NK-92 (cell line): Measurements from ENCODE around the gene UPK1A.
"Not testable (repeated sequence)": the region's sequence is repeated elsewhere in the genome, so short reads cannot be mapped to it uniquely, and the experiment has no call there.

ENCODE experiments used
- DNase-seq: peaks from one replicate; lab custom pipeline; 2025; ENCODE audit not compliant: unreplicated experiment; lab: John Stamatoyannopoulos, UW

Gene UPK1A

GRCh38 chr19:35644206-35644986 is 21.9 kb upstream of the UPK1A start:
- peak; percentile 67 for DNase-seq

DNA sequence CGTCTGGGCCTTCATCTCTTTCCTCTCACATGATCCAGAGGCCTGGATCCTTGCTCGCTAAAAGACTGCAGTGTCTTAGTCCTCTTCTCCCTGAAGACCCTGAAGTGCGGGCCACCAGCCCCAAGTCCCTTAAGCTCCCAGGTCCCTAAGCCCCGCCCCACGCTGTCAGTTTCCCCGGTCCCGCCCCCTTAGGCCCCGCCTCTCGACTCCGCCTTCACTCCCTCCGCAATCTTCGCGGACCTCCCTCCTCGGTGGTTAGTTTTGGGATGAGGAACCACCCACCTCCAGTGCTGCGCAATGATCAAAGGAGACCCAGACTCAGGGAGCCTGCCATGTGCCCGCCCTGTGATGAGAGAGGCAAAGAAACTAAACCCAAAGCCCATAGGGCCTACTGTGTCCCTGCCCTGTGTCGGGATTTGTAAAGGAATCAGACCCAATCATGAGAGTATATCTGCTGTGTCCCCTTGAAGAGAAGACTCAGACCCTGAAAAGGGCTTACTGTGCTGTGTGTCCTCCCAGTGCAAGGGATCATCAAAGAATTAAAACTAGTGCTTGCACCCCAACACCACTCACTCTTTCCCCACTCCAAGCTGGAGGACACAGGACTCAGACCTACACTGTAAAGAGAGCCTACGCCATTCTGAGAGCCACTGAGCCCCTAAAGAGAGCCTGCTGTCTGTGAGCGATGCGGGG is 21.2 kb upstream of the UPK1A start:
- DNase-seq: no peak

GRCh38 chr19:35645680-35646511 is 20.4 kb upstream of the UPK1A start:
- no peak for DNase-seq

- peak; percentile 80 for DNase-seq
Observed at GRCh38 chr19:35648017-35648961, 18.0 kb upstream of the UPK1A start, which contains the start of gene COX6B1. Gene COX6B1 (plus strand): TSS chr19:35648323. CDS start chr19:35651244, 2,921 bp downstream.

DNA sequence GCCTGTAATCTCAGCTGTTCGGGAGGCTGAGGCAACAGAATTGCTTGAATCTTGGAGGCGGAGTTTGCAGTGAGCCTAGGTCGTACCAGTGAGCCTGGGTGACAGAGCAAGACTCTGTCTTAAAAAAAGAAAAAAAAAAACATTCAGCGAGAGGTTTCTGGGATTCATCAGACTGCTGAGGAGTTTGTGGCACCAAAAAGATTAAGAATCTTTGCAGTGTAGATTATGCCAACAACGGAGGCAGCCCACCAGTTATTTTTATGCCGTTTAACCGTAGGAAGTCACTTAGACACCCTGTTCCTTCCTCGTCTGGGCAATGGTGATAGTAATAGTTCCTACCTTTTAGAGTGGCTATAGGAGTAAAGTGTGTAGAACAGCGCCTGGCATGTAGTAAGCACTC is 15.7 kb upstream of the UPK1A start:
- DNase-seq: no peak

DNA sequence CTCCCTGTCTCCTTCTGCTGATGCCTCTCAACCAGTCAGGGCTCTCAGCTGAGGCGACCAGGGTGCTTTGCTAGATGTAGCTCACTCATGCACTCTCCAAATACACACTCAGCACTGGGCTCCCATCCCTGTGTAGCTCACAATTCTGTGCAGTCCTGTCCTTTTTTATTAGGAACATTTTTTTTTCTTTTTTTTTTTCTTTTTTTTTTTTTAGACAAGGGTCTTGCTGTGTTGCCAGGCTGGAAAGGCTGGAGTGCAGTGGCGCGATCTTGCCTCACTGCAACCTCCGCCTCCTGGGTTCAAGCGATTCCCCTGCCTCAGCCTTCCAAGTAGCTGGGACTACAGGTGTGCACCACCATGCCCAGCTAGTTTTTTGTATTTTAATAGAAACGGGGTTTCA is 11.5 kb upstream of the UPK1A start:
- DNase-seq: not testable (repeated sequence)

DNA sequence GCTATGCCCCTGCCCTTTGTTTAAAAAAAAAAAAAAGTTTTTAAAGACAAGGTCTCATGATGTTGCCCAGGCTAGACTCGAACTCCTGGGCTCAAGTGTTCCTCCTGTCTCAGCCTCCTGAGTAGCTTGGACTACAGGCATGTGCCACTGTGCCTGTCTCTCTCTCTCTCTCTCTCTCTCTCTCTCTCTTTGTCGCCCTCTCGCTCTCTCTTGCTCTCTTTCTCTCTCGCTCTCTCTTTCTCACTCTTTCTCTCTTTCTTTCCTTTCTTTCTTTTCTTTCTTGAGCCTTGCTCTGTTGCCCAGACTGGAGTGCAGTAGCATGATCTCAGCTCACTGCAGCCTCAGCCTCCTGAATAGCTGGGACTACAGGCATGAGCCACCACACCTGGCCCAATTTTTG is 10.7 kb upstream of the UPK1A start:
- DNase-seq: no peak

- no peak for DNase-seq
Observed at GRCh38 chr19:35656700-35657099, 9.6 kb upstream of the UPK1A start.

GRCh38 chr19:35657904-35658700 is 8.2 kb upstream of the UPK1A start:
- no peak for DNase-seq

- DNase-seq: no peak
Observed at GRCh38 chr19:35661995-35662340, 4.3 kb upstream of the UPK1A start.

- no peak for DNase-seq
Observed at GRCh38 chr19:35663981-35664380, 2.3 kb upstream of the UPK1A start.

DNA sequence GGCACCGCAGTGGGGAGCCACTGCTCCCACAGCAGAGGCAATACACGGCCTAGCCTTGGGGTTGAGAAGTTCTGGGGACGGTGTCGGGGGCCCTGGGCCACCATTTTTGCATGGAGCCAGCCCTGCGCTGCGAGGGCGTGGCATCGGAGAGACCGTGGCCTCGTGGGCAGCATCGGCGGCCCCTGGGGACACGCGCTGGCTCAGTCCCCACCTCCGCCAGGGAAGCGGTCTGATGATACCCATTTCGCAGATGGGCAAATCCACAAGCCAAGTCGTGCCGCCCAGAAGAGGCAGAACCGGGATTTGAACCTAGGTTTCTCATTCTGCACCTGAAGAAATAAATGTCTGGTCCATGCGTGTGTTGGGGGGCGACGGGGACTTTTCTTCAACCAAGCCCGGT is 1.2 kb upstream of the UPK1A start:
- no peak for DNase-seq

DNA sequence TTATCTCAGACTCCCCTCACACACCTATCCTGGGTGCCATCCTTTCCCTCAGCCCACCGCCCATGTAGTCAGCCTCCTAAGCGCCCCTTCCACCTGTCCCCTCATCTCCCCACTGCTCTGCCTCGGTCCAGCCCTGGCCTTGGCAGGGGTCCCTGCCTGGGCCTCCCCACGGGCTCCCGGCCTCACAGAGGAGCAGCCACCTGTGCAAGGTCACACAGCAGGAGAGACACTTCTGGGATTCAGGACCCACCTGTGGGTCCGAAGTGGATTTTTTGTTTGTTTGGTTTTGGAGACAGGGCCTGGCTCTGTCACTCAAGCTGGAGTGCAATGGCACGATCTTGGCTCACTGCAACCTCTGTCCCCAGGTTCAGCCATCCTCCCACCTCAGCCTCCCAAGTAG is 713 bp upstream of the UPK1A start:
- no peak for DNase-seq

- no peak for DNase-seq
Observed at GRCh38 chr19:35669566-35669965, 3.2 kb downstream of the UPK1A start.

DNA sequence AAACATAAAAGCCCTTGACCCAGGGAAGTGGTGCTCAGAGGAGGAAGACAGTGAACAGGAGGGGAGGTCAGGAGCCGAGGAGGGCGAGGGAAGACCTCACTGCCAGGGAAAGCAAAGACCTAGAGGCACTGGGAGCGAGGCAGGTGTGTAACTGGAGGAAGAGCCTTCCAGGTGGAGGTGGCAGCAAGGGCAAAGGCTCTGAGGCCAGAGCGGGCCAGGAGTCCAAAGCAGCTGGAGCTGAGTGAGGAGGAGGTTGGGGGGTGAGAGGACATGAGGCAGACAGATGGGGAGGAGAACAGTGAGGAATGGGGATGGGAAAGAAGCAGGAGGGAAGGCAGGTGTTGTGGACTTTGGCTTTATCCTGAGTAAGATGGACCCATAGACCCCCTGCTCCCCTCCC is 3.7 kb downstream of the UPK1A start:
- no peak for DNase-seq

GRCh38 chr19:35670686-35671085 is 4.4 kb downstream of the UPK1A start:
- no peak for DNase-seq

- no peak for DNase-seq
Observed at GRCh38 chr19:35671818-35672217, 5.5 kb downstream of the UPK1A start.

DNA sequence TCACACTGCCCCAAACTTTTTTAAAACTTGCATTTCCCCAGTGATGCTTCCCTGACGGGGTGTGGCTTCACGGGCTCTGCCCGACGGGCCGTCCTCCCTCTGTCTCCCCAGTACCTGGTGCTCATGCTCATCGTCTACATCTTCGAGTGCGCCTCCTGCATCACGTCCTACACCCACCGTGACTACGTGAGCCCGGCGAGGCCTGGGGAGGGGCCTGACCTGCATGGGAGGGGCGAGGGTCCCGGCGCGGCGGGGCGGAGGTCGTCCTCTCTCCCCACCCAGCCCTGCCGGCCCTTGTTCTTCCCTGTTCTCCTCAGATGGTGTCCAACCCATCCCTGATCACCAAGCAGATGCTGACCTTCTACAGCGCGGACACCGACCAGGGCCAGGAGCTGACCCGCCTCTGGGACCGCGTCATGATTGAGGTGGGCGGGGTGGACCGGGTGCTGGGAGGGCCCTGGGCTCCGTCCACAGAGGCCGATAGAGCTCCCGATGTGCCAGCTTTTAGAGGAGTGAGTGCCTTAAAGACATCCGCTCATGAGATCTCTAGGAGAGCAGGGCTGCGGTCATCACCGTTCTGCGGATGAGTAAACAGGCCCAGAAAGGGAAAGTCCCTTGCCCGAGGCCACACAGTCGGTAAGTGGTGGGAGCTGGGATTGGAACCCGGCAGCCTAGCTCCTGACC is 6.9 kb downstream of the UPK1A start:
- DNase-seq: no peak

DNA sequence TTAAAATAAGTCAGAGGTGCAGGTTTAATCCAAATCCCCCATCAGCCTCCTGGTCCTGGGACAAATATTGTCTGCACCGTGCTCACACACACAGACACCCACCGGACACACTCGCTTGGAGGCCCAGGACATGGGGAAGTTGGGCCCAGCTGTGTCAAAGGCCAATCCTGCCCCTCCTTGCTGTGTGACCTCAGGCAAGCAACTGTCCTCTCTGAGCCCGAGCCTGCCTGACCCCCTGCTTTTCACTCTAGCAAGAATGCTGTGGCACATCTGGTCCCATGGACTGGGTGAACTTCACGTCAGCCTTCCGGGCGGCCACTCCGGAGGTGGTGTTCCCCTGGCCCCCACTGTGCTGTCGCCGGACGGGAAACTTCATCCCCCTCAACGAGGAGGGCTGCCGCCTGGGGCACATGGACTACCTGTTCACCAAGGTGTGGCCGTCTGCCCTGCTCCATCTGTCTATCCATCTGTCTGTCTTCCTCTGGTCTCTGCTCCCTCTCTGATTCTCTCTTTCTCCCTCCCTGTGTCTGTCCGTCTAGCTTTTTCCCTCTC is 9.3 kb downstream of the UPK1A start:
- no peak for DNase-seq
